ENCODE results near the gene ZNF362. TPM values are rescaled to one million over a fixed set of nuclear protein-coding genes. Genes with fewer than 3 reads are reported as not detected.

Gene ZNF362
- total and polyA plus RNA-seq, 10 of the 15 experiments (the other 5 are each of a cell fraction or from before 2014, with no cell fraction given) = 0.74 to 22.8 (median 7.4) TPM

DNA sequence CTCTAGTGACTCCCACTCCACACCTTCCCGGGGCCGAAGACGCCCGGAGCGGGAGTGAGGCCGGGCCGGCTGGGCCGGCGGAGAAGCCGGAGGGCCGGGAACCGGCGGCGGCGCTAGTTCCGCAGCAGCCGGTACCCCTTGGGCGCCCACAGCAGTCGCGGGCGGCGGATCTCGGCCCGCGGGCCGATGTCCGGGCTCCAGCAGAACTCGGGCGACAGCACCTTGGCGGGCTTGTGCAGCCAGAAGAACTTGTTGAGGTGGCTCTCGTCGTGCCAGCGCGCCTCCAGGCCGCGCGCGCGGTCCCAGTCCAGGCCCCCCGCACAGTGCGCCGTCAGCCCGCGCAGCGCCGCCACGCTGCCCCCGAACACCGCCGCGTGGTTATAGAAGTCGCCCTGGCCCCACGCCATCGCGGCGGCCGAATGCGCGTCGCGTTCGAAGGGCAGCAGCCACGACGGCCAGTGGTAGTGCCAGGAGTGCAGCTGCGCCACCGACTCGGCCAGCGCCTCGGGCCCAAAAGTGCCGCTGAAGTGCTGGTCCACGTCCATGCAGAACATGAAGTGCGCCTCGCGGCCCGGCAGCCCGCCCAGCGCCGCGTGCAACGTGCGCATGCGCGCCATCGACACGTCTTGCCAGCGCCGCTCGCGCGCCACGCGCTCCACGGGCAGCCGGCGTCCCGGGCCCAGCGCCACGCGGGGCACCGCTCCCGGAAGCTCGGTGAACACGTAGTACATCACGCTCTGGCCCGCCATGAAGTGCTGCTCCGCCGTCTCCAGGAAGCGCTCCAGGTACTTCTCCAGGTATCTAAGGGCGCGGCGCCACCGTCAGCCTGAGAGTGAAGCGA is 50.6 kb downstream of the ZNF362 start:
- Histone ChIP-seq H3K27me3 (replicated peaks in 1 of 2; ENCODE audit: control insufficient read depth in 2 of 2, insufficient read depth in 2 of 2, low read length in 1 of 2) (no peaks in the 10 kb centered on the region; a peak in 1 of 4 replicates), H3K27ac (ENCODE audit: control insufficient read depth, insufficient read depth) (no peak overlapping the region), H3K4me2 (ENCODE audit: control insufficient read depth, insufficient read depth) (no peak overlapping the region), H3K9me3 (replicated peaks; ENCODE audit: control insufficient read depth, insufficient read depth, low read length) (no peaks in the 10 kb centered on the region), H4K20me1 (ENCODE audit: control insufficient read depth, insufficient read depth) (no peaks in the 10 kb centered on the region), H2AFZ (ENCODE audit: control insufficient read depth, low read depth, low read length) (no peak overlapping the region), H3K9ac (ENCODE audit: control insufficient read depth, insufficient read depth, low read length) (no peak overlapping the region), H3K4me1 (ENCODE audit: control insufficient read depth, insufficient read depth, low read length) (no peaks in the 10 kb centered on the region), H3K79me2 (ENCODE audit: control insufficient read depth, insufficient read depth, low read length) (no peaks in the 10 kb centered on the region), H3K4me3 (no peak overlapping the region), H3K36me3 (ENCODE audit: control insufficient read depth in 2 of 2, insufficient read depth in 2 of 2, low read length in 1 of 2) (no peaks in the 10 kb centered on the region)
- TF ChIP-seq FOXM1 (IDR thresholded peaks at IDR 0.05; ENCODE audit: low read depth, low read length) = no peak
- TF ChIP-seq CHD2 (IDR thresholded peaks at IDR 0.05; ENCODE audit: borderline replicate concordance, low read depth, low read length) = no peak
- TF ChIP-seq TCF12 (IDR thresholded peaks at IDR 0.05; ENCODE audit: low read depth, low read length) = no peak
- no peak for TF ChIP-seq RBBP5 (conservative IDR thresholded peaks at IDR 0.05)
- no peak for TF ChIP-seq SREBF1 (IDR thresholded peaks at IDR 0.05; ENCODE audit: low read length)
- no peak for TF ChIP-seq ZNF687 (IDR thresholded peaks at IDR 0.05)
- no peak for TF ChIP-seq SKIL (IDR thresholded peaks at IDR 0.05; ENCODE audit: low read depth, poor library complexity, severe bottlenecking)
- TF ChIP-seq SP1 (IDR thresholded peaks at IDR 0.05; ENCODE audit: low read depth, low read length) = no peak
- TF ChIP-seq, protein P1, sequence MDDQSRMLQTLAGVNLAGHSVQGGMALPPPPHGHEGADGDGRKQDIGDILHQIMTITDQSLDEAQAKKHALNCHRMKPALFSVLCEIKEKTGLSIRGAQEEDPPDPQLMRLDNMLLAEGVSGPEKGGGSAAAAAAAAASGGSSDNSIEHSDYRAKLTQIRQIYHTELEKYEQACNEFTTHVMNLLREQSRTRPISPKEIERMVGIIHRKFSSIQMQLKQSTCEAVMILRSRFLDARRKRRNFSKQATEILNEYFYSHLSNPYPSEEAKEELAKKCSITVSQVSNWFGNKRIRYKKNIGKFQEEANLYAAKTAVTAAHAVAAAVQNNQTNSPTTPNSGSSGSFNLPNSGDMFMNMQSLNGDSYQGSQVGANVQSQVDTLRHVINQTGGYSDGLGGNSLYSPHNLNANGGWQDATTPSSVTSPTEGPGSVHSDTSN (IDR thresholded peaks at IDR 0.05; ENCODE audit: insufficient replicate concordance, low read depth, low read length) = no peak
- no peak for TF ChIP-seq TAF1 (IDR thresholded peaks at IDR 0.05; ENCODE audit: borderline replicate concordance, low read depth, low read length)
- FAIRE-seq (no peak), ATAC-seq (no peak), DNase-seq (ENCODE audit: low read depth, low spot score) (no peak)
- ChIA-PET POLR2A (no interaction called here), SMC1A (ENCODE audit: uncharacterized antibody, unreplicated experiment) (interaction anchor here (2.3 kb wide), 1 partner anchor 11 kb away, joined by 6 read pairs; no protein-coding TSS in a partner anchor), CTCF (interaction anchor here (1.9 to 4.1 kb wide), 2 partner anchors 11 kb away, joined by 6 to 28 read pairs; no protein-coding TSS in a partner anchor), RAD21 (ENCODE audit: unreplicated experiment) (interaction anchor here (1.3 kb wide), 1 partner anchor 11 kb away, joined by 5 read pairs; no protein-coding TSS in a partner anchor)
- BruUV-seq (replicated peaks) = no TSS peak
- intact Hi-C loops (cut with micrococcal nuclease; ENCODE audit: unreplicated experiment) = no loop called here
- WGBS (ENCODE audit: insufficient coverage, insufficient replicate concordance, low lambda C conversion rate, missing lambda C conversion rate) = 79% methylated on average over 87 of the region's 113 CpGs
- in situ Hi-C loops (cut with MboI) = no loop called here

All from GM12878 (cell line).